H1 (cell line): ENCODE measurements around the gene LECT2. TPM values are rescaled to one million over a fixed set of nuclear protein-coding genes. Genes with fewer than 3 reads are reported as not detected.

Experiments used
- CTCF ChIA-PET: fragments of 300-600 bp; sonication (Branson Sonifier 250); formaldehyde crosslinking; loops from one replicate; lab custom pipeline; 2021; ENCODE audit not compliant: partially characterized antibody; lab: Charles Lee
- POLR2A ChIA-PET: fragments of 300-600 bp; sonication (Branson Sonifier 250); formaldehyde crosslinking; loops from one replicate; lab custom pipeline; 2021; ENCODE audit warnings: inconsistent platforms; ENCODE audit not compliant: partially characterized antibody; lab: Charles Lee
- DNase-seq, 2 experiments: peaks; one replicate each; pipeline versions ENCODE4 v3.0.0 to v3.0.0-alpha.2; 2010 to 2022; ENCODE audit warnings: low spot score in 2 of 2, low read depth in 1 of 2, mixed read lengths in 1 of 2
- FAIRE-seq: peaks from 2 replicates; lab custom pipeline; 2011; peaks lifted over from hg19 to GRCh38; lab: Jason Lieb, UNC
- H2AFZ ChIP-seq: 2 replicates; pipeline ENCODE4 v1.8.1; 2012; ENCODE audit warnings: low read length, inconsistent platforms
- H2AK5ac ChIP-seq: 2 replicates; pipeline ENCODE4 v1.6.1; 2013; ENCODE audit warnings: low read depth, low read length
- H2BK120ac ChIP-seq: replicated peaks from 2 replicates; pipeline ENCODE3; 2013; ENCODE audit warnings: low read depth, low read length, inconsistent platforms
- H2BK12ac ChIP-seq: 2 replicates; pipeline ENCODE4 v1.6.1; 2013; ENCODE audit warnings: low read depth, low read length
- H2BK15ac ChIP-seq: 2 replicates; pipeline ENCODE4 v1.6.1; 2013; ENCODE audit warnings: low read length
- H2BK20ac ChIP-seq: 2 replicates; pipeline ENCODE4 v1.6.1; 2013; ENCODE audit warnings: low read length
- H2BK5ac ChIP-seq: 2 replicates; pipeline ENCODE4 v1.6.1; 2013; ENCODE audit warnings: low read depth, low read length
- H3K14ac ChIP-seq: 2 replicates; pipeline ENCODE4 v1.6.1; 2013; ENCODE audit warnings: inconsistent platforms; ENCODE audit not compliant: insufficient read length
- H3K18ac ChIP-seq: 2 replicates; pipeline ENCODE4 v1.6.1; 2013; ENCODE audit warnings: low read length; ENCODE audit errors: extremely low read depth
- H3K23ac ChIP-seq: 2 replicates; pipeline ENCODE4 v1.6.1; 2013; ENCODE audit warnings: inconsistent platforms; ENCODE audit not compliant: insufficient read length
- H3K23me2 ChIP-seq: 2 replicates; pipeline ENCODE4 v1.6.1; 2013; ENCODE audit warnings: low read depth, low read length
- H3K27ac ChIP-seq: 2 replicates; pipeline ENCODE4 v1.6.1; 2011; ENCODE audit warnings: low read depth, low read length, inconsistent platforms
- H3K27me3 ChIP-seq, 4 experiments: replicated peaks in 1 of 4; 1 replicate in 1 of 4; 2 replicates in 3 of 4; pipeline versions ENCODE4 v1.6.1 to v1.8.1; 2011 to 2013; ENCODE audit warnings: low read length in 3 of 4, mild to moderate bottlenecking in 3 of 4, inconsistent platforms in 2 of 4, mixed read lengths in 2 of 4, moderate library complexity in 1 of 4; ENCODE audit not compliant: control insufficient read depth in 3 of 4, insufficient read depth in 3 of 4; ENCODE audit errors: extremely low read depth in 1 of 4
- H3K36me3 ChIP-seq, 4 experiments: 2 replicates each; pipeline versions ENCODE4 v1.6.1 to v1.8.1; 2011 to 2013; ENCODE audit warnings: mild to moderate bottlenecking in 4 of 4, low read length in 3 of 4, moderate library complexity in 2 of 4, control low read depth in 1 of 4, inconsistent platforms in 1 of 4; ENCODE audit not compliant: insufficient read depth in 4 of 4, control insufficient read depth in 2 of 4
- H3K4ac ChIP-seq: replicated peaks from 2 replicates; pipeline ENCODE3; 2013; ENCODE audit warnings: low read length, low read depth, mixed read lengths, inconsistent platforms; ENCODE audit not compliant: insufficient read length
- H3K4me1 ChIP-seq, 4 experiments: replicated peaks in 1 of 4; 1 replicate in 1 of 4; 2 replicates in 3 of 4; pipeline versions ENCODE4 v1.6.1 to v1.8.1; 2011 to 2013; ENCODE audit warnings: low read length in 3 of 4, inconsistent platforms in 2 of 4, mixed read lengths in 1 of 4; ENCODE audit not compliant: insufficient read depth in 4 of 4, control insufficient read depth in 3 of 4
- H3K4me2 ChIP-seq, 2 experiments: 2 replicates each; pipeline versions ENCODE4 v1.6.1 to v1.8.1; 2011 to 2013; ENCODE audit warnings: low read depth in 2 of 2, low read length in 2 of 2, control low read depth in 1 of 2, inconsistent platforms in 1 of 2, mild to moderate bottlenecking in 1 of 2; ENCODE audit not compliant: insufficient read depth in 1 of 2
- H3K4me3 ChIP-seq, 4 experiments: fragments of 200-600, 300-600 bp in 1 of 4; sonication (generic), shearing (Covaris generic), sonication (Bioruptor Twin) in 1 of 4; 2 replicates each; pipeline versions ENCODE4 v1.5.1 to v1.8.1; 2011 to 2016; ENCODE audit warnings: low read length in 4 of 4, low read depth in 3 of 4, control low read depth in 2 of 4, inconsistent platforms in 2 of 4, mild to moderate bottlenecking in 2 of 4, mixed read lengths in 1 of 4, moderate library complexity in 1 of 4; ENCODE audit not compliant: insufficient read depth in 2 of 4; ENCODE audit errors: extremely low read depth in 1 of 4
- H3K56ac ChIP-seq: replicated peaks from 2 replicates; pipeline ENCODE3; 2013; ENCODE audit warnings: low read depth, mild to moderate bottlenecking, mixed read lengths, low read length, inconsistent platforms; ENCODE audit not compliant: insufficient read length
- H3K79me1 ChIP-seq: 2 replicates; pipeline ENCODE4 v1.6.1; 2013; ENCODE audit warnings: low read depth, low read length, control low read depth
- H3K79me2 ChIP-seq, 2 experiments: 2 replicates each; pipeline versions ENCODE4 v1.6.1 to v1.8.1; 2012 to 2013; ENCODE audit warnings: low read length in 2 of 2, mild to moderate bottlenecking in 2 of 2, inconsistent platforms in 1 of 2; ENCODE audit not compliant: insufficient read depth in 2 of 2, control insufficient read depth in 1 of 2
- H3K9ac ChIP-seq, 4 experiments: replicated peaks in 1 of 4; 1 replicate in 1 of 4; 2 replicates in 3 of 4; pipeline versions ENCODE4 v1.6.1 to v1.8.1; 2011 to 2013; ENCODE audit warnings: low read depth in 3 of 4, low read length in 3 of 4, control low read depth in 2 of 4, mild to moderate bottlenecking in 2 of 4, moderate library complexity in 2 of 4, inconsistent platforms in 1 of 4; ENCODE audit errors: extremely low read depth in 1 of 4
- H3K9me3 ChIP-seq, 2 experiments: 2 replicates each; pipeline versions ENCODE4 v1.6.1 to v1.8.1; 2012 to 2013; ENCODE audit warnings: mild to moderate bottlenecking in 2 of 2, moderate library complexity in 2 of 2, control low read depth in 1 of 2, inconsistent platforms in 1 of 2, low read depth in 1 of 2, low read length in 1 of 2, mixed read lengths in 1 of 2; ENCODE audit not compliant: insufficient read depth in 2 of 2
- H4K20me1 ChIP-seq, 2 experiments: replicated peaks in 1 of 2; 2 replicates each; pipeline versions ENCODE3 to v1.8.1; 2011 to 2013; ENCODE audit warnings: inconsistent platforms in 2 of 2, low read length in 2 of 2, mild to moderate bottlenecking in 1 of 2; ENCODE audit not compliant: insufficient read depth in 2 of 2, control insufficient read depth in 1 of 2
- H4K5ac ChIP-seq: 2 replicates; pipeline ENCODE4 v1.6.1; 2013; ENCODE audit warnings: low read length, low read depth, mixed read lengths, inconsistent platforms; ENCODE audit not compliant: insufficient read length
- H4K8ac ChIP-seq: 2 replicates; pipeline ENCODE4 v1.8.0; 2013; ENCODE audit warnings: mild to moderate bottlenecking, moderate library complexity, low read length, inconsistent platforms; ENCODE audit not compliant: insufficient read depth; ENCODE audit errors: extremely low read depth
- H4K91ac ChIP-seq: replicated peaks from 2 replicates; pipeline ENCODE3; 2013; ENCODE audit warnings: low read length, mixed read lengths, inconsistent platforms; ENCODE audit not compliant: insufficient read length
- CHD2 ChIP-seq: IDR thresholded peaks from 2 replicates; pipeline ENCODE4 v1.6.1; 2012; ENCODE audit warnings: low read length, improper control_type of control experiment
- EGR1 ChIP-seq: IDR thresholded peaks from 2 replicates; pipeline ENCODE4 v1.6.1; 2011; ENCODE audit warnings: low read depth, low read length, borderline replicate concordance
- HDAC6 ChIP-seq: IDR thresholded peaks from one replicate; pipeline ENCODE4 v1.7.1; 2012; ENCODE audit warnings: low read depth, mild to moderate bottlenecking, inconsistent platforms, low read length, moderate library complexity
- JUND ChIP-seq: IDR thresholded peaks from 2 replicates; pipeline ENCODE4 v1.6.1; 2011; ENCODE audit warnings: mild to moderate bottlenecking, improper control_type of control experiment, low read length
- KDM4A ChIP-seq: IDR thresholded peaks from one replicate; pipeline ENCODE4 v1.7.1; 2012; ENCODE audit warnings: low read depth, mild to moderate bottlenecking, moderate library complexity, low read length, inconsistent platforms; ENCODE audit not compliant: severe bottlenecking
- KDM5A ChIP-seq: fragments of 200-600 bp; IDR thresholded peaks from 2 replicates; pipeline ENCODE4 v1.7.1; 2012; ENCODE audit warnings: mild to moderate bottlenecking, low read length, inconsistent platforms, mixed read lengths
- POLR2AphosphoS5 ChIP-seq: IDR thresholded peaks from 2 replicates; pipeline ENCODE4 v1.6.1; 2011; ENCODE audit warnings: low read depth, low read length
- SP4 ChIP-seq: IDR thresholded peaks from 2 replicates; pipeline ENCODE4 v1.6.1; 2012; ENCODE audit warnings: low read length, inconsistent platforms
- SRF ChIP-seq: IDR thresholded peaks from 2 replicates; pipeline ENCODE4 v1.6.1; 2011; ENCODE audit warnings: mild to moderate bottlenecking, low read depth, low read length, moderate library complexity
- WGBS, 2 experiments: shearing (Covaris generic) in 1 of 2; methylation state at CpG; one replicate each; pipeline versions ENCODE4 v1.1.6 to v1.1.7; 2013 to 2015; ENCODE audit warnings: low lambda C conversion rate in 2 of 2, mixed read lengths in 2 of 2, inconsistent platforms in 1 of 2, low coverage in 1 of 2, missing lambda C conversion rate in 1 of 2; ENCODE audit not compliant: insufficient replicate concordance in 2 of 2, insufficient coverage in 1 of 2, insufficient read length in 1 of 2; ENCODE audit errors: extremely low coverage in 1 of 2, missing lambda C conversion rate in 1 of 2; 5-methylcytosine and 5-hydroxymethylcytosine counted together
- polyA plus RNA-seq, 7 experiments: library from polyadenylated mRNA; depleted of rRNA in 3 of 7; stranded (reverse) in 5 of 7; unstranded in 2 of 7; fragments of >200 nt in 5 of 7; fragments of 200-250 nt in 2 of 7; gene quantifications; 1 replicate in 5 of 7; 2 replicates in 1 of 7; 4 replicates in 1 of 7; pipeline versions ENCODE4 v1.2.1 to v1.2.3, GENCODE V29; 2011 to 2013; ENCODE audit warnings: missing spikeins in 2 of 7, mixed read lengths in 2 of 7
- total RNA-seq: library from RNA; stranded (reverse); fragmentation: NEBNext Ultra II Directional; extraction: Animal tissue kit (Norgen Biotek cat#: 25700); gene quantifications from 2 replicates; pipeline ENCODE4 v1.2.1, GENCODE V29; 2021

LECT2 gene
- total and polyA plus RNA-seq, 2 of the 8 experiments (the other 6 are each of a cell fraction or from before 2014, with no cell fraction given): not detected

DNA sequence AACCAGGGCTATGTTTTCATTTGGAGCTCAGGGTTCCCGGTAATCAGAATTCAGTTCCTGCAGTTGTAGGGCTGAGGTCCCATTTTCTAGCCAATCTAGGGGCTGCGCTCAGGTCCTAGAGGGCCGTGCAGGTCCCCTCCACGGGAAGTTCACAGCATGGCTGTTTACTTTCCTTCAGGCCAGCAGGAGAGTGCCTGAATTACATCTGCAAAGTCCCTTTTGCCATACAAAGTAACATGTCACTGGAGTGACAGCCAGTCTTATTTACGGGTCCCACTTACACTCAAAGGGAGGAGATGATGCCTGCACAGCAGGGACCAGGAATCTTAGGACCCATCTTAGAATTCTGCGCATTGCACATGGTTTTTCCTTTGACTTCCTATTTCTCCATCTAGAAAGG is 44.1 kb upstream of the LECT2 start:
- no peak overlapping the region for H3K4me2 ChIP-seq

More for the DNA sequence above, 44.1 kb upstream of the LECT2 start:
- Histone ChIP-seq H2AK5ac (no peak overlapping the region), H3K14ac (no peak overlapping the region), H2AFZ (no peak overlapping the region), H3K27ac (no peak overlapping the region), H3K9me3 (no peaks in the 10 kb centered on the region), H4K20me1 (no peaks in the 10 kb centered on the region), H3K18ac (no peak overlapping the region), H2BK120ac (no peak overlapping the region), H3K27me3 (no peaks in the 10 kb centered on the region; a peak in 1 of 7 replicates), H3K23me2 (no peaks in the 10 kb centered on the region), H3K79me2 (no peaks in the 10 kb centered on the region), H2BK15ac (no peak overlapping the region), H3K4me1 (0 out of 7 replicates have a peak, but pooled peaks cover 0 to 4% (median 0%) of the 10 kb centered on the region in 4 experiments), H3K9ac (no peak overlapping the region), H3K79me1 (no peaks in the 10 kb centered on the region), H3K56ac (no peak overlapping the region), H2BK20ac (no peak overlapping the region), H4K91ac (no peak overlapping the region), H2BK12ac (no peak overlapping the region), H3K36me3 (no peaks in the 10 kb centered on the region), H2BK5ac (no peak overlapping the region), H3K23ac (no peak overlapping the region), H3K4me3 (no peak overlapping the region), H3K4ac (no peak overlapping the region), H4K5ac (no peak overlapping the region), H4K8ac (no peak overlapping the region)
- ChIA-PET CTCF (interaction anchor here (0.6 to 6.6 kb wide), 10 partner anchors 8 to 173 kb away, joined by 3 to 30 read pairs (median 5); no protein-coding TSS in a partner anchor), POLR2A (interaction anchor here (1.5 kb wide), 1 partner anchor 30 kb away, joined by 3 read pairs; the partner anchor contains the start of gene TGFBI)
- DNase-seq: no peak
- WGBS, 2 experiments: 90% methylated on average over 6 of the region's 6 CpGs; no CpG with 5 or more reads in 1 of the 2 experiments
- no peak for TF ChIP-seq JUND
- TF ChIP-seq SRF: no peak
- TF ChIP-seq POLR2AphosphoS5: no peak
- TF ChIP-seq EGR1: no peak
- no peak for TF ChIP-seq CHD2
- TF ChIP-seq KDM4A: no peak
- TF ChIP-seq SP4: no peak
- TF ChIP-seq KDM5A: no peak
- no peak for TF ChIP-seq HDAC6
- FAIRE-seq: no peak
